ENCODE results near the gene AGPAT3.

DNA sequence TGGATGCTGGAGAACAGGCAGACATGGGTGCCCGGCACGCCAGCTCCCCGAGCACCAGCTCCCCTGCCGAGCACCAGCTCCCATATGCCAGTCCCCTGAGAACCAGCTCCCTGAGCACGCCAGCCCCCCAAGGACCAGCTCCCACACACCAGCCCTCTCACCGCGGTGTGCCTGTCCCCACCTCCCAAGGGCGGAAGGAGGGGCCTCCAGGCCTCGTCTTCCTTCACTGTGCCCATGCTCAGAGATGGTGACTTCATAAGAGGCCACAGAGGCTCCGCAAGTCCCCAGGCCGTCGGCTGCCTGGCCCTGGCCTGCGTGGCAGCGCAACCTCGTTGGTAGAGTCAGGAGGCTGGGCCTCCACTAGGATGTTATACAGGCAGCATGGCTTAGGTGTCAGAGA is 69.1 kb downstream of the AGPAT3 start:
- TF ChIP-seq, protein P1, sequence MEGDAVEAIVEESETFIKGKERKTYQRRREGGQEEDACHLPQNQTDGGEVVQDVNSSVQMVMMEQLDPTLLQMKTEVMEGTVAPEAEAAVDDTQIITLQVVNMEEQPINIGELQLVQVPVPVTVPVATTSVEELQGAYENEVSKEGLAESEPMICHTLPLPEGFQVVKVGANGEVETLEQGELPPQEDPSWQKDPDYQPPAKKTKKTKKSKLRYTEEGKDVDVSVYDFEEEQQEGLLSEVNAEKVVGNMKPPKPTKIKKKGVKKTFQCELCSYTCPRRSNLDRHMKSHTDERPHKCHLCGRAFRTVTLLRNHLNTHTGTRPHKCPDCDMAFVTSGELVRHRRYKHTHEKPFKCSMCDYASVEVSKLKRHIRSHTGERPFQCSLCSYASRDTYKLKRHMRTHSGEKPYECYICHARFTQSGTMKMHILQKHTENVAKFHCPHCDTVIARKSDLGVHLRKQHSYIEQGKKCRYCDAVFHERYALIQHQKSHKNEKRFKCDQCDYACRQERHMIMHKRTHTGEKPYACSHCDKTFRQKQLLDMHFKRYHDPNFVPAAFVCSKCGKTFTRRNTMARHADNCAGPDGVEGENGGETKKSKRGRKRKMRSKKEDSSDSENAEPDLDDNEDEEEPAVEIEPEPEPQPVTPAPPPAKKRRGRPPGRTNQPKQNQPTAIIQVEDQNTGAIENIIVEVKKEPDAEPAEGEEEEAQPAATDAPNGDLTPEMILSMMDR (IDR thresholded peaks at IDR 0.05): no peak
- TF ChIP-seq POLR2A (IDR thresholded peaks at IDR 0.05; ENCODE audit: low read depth) (no peak), POLR2AphosphoS5 (IDR thresholded peaks at IDR 0.05) (no peak)

All from esophagus muscularis mucosa (tissue), 3 donors.